Measurements from ENCODE around the gene KLF4.
"Not testable (repeated sequence)": the region's sequence is repeated elsewhere in the genome, so short reads cannot be mapped to it uniquely, and the experiment has no call there.

Gene KLF4

GRCh38 chr9:107489687-107490605 is at the start of gene KLF4:
TSS of gene KLF4 (minus strand) at chr9:107489769. CDS start at chr9:107489172, 597 bp downstream.
- DNase-seq: peak; percentile 91

- no peak for DNase-seq
Observed at GRCh38 chr9:107536462-107536861, 46.9 kb upstream of the KLF4 start.

GRCh38 chr9:107534510-107535078 is 45.0 kb upstream of the KLF4 start:
- no peak for DNase-seq

GRCh38 chr9:107530679-107531078 is 41.1 kb upstream of the KLF4 start:
- DNase-seq: no peak

- DNase-seq: no peak
Observed at GRCh38 chr9:107528686-107529085, 39.1 kb upstream of the KLF4 start.

- no peak for DNase-seq
Observed at GRCh38 chr9:107523539-107523938, 34.0 kb upstream of the KLF4 start.

GRCh38 chr9:107520186-107520585 is 30.6 kb upstream of the KLF4 start:
- DNase-seq: no peak

GRCh38 chr9:107518037-107518807 is 28.7 kb upstream of the KLF4 start:
- DNase-seq: no peak

GRCh38 chr9:107513464-107514100 is 24.0 kb upstream of the KLF4 start:
- DNase-seq: peak; percentile 34

GRCh38 chr9:107504585-107505455 is 15.3 kb upstream of the KLF4 start:
- peak; percentile 39 for DNase-seq

GRCh38 chr9:107502464-107502863 is 12.9 kb upstream of the KLF4 start:
- DNase-seq: no peak

- DNase-seq: not testable (repeated sequence)
Observed at GRCh38 chr9:107500421-107501200, 11.0 kb upstream of the KLF4 start.

GRCh38 chr9:107496976-107497375 is 7.4 kb upstream of the KLF4 start:
- no peak for DNase-seq

- DNase-seq: no peak
Observed at GRCh38 chr9:107492381-107492970, 2.9 kb upstream of the KLF4 start.

GRCh38 chr9:107491081-107492053 is 1.8 kb upstream of the KLF4 start:
- DNase-seq: peak; percentile 34

GRCh38 chr9:107490606-107490970 is 1.0 kb upstream of the KLF4 start:
- not testable (repeated sequence) for DNase-seq

- no peak for DNase-seq
Observed at GRCh38 chr9:107489144-107489673, 360 bp downstream of the KLF4 start.

- no peak for DNase-seq
Observed at GRCh38 chr9:107488375-107489143, 1.0 kb downstream of the KLF4 start.

Data from NCI-H2029 (cell line).